ENCODE results near the gene MARK4. TPM values are rescaled to one million over a fixed set of nuclear protein-coding genes. Genes with fewer than 3 reads are reported as not detected.

The MARK4 gene
- total and polyA plus RNA-seq, 4 donors = 3.5 to 11.1 (median 6.1) TPM

DNA sequence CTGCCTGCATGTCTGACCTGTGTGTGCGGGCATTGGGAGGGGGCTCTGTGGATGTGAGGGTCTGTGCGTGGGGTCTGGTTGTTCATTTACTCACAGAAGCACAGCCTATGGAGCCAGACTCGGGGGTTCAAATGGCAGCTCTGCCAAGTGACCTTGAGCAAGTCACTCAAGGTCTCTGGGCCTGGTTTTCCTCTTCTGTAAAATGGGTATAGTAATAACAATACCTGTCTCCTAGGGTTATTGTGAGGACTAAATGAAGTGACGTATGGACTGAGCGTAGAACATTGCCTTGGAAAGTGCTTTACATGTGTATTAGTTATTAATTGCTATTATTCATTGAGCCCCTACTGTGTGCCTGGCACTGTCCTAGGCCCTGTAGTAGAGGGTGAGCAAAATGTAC is 47.2 kb downstream of the MARK4 start:
- no peak overlapping the region for H3K9ac ChIP-seq (ENCODE audit: low read depth in 1 of 2, low read length in 2 of 2)
- peaks cover 0 to 41% (median 28%) of the 10 kb centered on the region in 4 donors for H3K4me1 ChIP-seq (ENCODE audit: control insufficient read depth in 4 of 4, insufficient read depth in 4 of 4, low read length in 3 of 4)
- H3K27ac ChIP-seq (ENCODE audit: low read depth in 1 of 2, low read length in 2 of 2) = no peak overlapping the region
- H3K27me3 ChIP-seq (ENCODE audit: control insufficient read depth in 4 of 4, insufficient read depth in 4 of 4, low read length in 3 of 4) = no peaks in the 10 kb centered on the region
- no peak for DNase-seq (ENCODE audit: low spot score)
- H3K36me3 ChIP-seq (ENCODE audit: control insufficient read depth in 4 of 4, insufficient read depth in 3 of 4, low read depth in 1 of 4, low read length in 3 of 4) = peaks cover 0 to 20% (median 4%) of the 10 kb centered on the region in 4 donors
- no peaks in the 10 kb centered on the region for H3K9me3 ChIP-seq (ENCODE audit: control insufficient read depth in 4 of 4, low read length in 3 of 4)
- WGBS = 96% methylated on average over 5 of the region's 5 CpGs
- TF ChIP-seq SP1 (IDR thresholded peaks at IDR 0.05) (no peak), GABPA (IDR thresholded peaks at IDR 0.05 in 1 of 2, conservative IDR thresholded peaks at IDR 0.05 in 1 of 2) (no peak), HNF4G (IDR thresholded peaks at IDR 0.05) (no peak), NR2F2 (IDR thresholded peaks at IDR 0.05) (no peak), HNF4A (conservative IDR thresholded peaks at IDR 0.05) (no peak), JUND (IDR thresholded peaks at IDR 0.05) (no peak), YY1 (IDR thresholded peaks at IDR 0.05) (no peak), EGR1 (IDR thresholded peaks at IDR 0.05; ENCODE audit: low read depth in 2 of 2) (no peak), FOXA1 (IDR thresholded peaks at IDR 0.05) (no peak), TAF1 (conservative IDR thresholded peaks at IDR 0.05) (no peak), FOXA2 (IDR thresholded peaks at IDR 0.05) (no peak)
- TF ChIP-seq, protein P1, sequence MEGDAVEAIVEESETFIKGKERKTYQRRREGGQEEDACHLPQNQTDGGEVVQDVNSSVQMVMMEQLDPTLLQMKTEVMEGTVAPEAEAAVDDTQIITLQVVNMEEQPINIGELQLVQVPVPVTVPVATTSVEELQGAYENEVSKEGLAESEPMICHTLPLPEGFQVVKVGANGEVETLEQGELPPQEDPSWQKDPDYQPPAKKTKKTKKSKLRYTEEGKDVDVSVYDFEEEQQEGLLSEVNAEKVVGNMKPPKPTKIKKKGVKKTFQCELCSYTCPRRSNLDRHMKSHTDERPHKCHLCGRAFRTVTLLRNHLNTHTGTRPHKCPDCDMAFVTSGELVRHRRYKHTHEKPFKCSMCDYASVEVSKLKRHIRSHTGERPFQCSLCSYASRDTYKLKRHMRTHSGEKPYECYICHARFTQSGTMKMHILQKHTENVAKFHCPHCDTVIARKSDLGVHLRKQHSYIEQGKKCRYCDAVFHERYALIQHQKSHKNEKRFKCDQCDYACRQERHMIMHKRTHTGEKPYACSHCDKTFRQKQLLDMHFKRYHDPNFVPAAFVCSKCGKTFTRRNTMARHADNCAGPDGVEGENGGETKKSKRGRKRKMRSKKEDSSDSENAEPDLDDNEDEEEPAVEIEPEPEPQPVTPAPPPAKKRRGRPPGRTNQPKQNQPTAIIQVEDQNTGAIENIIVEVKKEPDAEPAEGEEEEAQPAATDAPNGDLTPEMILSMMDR (IDR thresholded peaks at IDR 0.05; ENCODE audit: low read depth, low read length, missing input control) = no peak
- TF ChIP-seq, protein P2, sequence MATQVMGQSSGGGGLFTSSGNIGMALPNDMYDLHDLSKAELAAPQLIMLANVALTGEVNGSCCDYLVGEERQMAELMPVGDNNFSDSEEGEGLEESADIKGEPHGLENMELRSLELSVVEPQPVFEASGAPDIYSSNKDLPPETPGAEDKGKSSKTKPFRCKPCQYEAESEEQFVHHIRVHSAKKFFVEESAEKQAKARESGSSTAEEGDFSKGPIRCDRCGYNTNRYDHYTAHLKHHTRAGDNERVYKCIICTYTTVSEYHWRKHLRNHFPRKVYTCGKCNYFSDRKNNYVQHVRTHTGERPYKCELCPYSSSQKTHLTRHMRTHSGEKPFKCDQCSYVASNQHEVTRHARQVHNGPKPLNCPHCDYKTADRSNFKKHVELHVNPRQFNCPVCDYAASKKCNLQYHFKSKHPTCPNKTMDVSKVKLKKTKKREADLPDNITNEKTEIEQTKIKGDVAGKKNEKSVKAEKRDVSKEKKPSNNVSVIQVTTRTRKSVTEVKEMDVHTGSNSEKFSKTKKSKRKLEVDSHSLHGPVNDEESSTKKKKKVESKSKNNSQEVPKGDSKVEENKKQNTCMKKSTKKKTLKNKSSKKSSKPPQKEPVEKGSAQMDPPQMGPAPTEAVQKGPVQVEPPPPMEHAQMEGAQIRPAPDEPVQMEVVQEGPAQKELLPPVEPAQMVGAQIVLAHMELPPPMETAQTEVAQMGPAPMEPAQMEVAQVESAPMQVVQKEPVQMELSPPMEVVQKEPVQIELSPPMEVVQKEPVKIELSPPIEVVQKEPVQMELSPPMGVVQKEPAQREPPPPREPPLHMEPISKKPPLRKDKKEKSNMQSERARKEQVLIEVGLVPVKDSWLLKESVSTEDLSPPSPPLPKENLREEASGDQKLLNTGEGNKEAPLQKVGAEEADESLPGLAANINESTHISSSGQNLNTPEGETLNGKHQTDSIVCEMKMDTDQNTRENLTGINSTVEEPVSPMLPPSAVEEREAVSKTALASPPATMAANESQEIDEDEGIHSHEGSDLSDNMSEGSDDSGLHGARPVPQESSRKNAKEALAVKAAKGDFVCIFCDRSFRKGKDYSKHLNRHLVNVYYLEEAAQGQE (IDR thresholded peaks at IDR 0.05) = no peak
- TF ChIP-seq, protein P3, sequence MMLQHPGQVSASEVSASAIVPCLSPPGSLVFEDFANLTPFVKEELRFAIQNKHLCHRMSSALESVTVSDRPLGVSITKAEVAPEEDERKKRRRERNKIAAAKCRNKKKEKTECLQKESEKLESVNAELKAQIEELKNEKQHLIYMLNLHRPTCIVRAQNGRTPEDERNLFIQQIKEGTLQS (IDR thresholded peaks at IDR 0.05) = no peak
- TF ChIP-seq, protein P4, sequence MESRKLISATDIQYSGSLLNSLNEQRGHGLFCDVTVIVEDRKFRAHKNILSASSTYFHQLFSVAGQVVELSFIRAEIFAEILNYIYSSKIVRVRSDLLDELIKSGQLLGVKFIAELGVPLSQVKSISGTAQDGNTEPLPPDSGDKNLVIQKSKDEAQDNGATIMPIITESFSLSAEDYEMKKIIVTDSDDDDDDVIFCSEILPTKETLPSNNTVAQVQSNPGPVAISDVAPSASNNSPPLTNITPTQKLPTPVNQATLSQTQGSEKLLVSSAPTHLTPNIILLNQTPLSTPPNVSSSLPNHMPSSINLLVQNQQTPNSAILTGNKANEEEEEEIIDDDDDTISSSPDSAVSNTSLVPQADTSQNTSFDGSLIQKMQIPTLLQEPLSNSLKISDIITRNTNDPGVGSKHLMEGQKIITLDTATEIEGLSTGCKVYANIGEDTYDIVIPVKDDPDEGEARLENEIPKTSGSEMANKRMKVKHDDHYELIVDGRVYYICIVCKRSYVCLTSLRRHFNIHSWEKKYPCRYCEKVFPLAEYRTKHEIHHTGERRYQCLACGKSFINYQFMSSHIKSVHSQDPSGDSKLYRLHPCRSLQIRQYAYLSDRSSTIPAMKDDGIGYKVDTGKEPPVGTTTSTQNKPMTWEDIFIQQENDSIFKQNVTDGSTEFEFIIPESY (IDR thresholded peaks at IDR 0.05) = no peak
- no peak overlapping the region for H3K4me3 ChIP-seq (ENCODE audit: low read depth in 1 of 3, low read length in 3 of 3)

DNA sequence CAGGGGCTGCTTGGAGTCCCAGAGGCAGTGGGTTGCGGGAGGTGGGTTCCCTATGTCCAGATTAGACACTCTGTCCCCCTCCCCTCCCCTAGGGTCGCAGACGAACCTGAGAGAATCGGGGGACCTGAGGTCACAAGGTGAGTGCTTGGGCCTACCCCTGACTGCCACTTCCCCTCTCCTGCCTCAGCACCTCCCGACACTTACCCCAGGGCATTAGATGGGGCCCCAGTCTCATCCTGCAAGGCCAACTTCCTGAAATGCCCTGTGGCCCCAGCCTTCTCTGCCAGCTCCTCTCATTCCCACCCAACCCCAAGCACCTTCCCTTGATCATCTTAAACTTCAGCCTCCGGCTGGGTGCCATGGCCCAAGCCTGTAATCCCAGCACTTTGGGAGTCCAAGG is 48.6 kb downstream of the MARK4 start:
- Histone ChIP-seq H3K27me3 (ENCODE audit: control insufficient read depth in 4 of 4, insufficient read depth in 4 of 4, low read length in 3 of 4) (no peaks in the 10 kb centered on the region), H3K27ac (ENCODE audit: low read depth in 1 of 2, low read length in 2 of 2) (no peak overlapping the region), H3K4me3 (ENCODE audit: low read depth in 1 of 3, low read length in 3 of 3) (no peak overlapping the region), H3K4me1 (ENCODE audit: control insufficient read depth in 4 of 4, insufficient read depth in 4 of 4, low read length in 3 of 4) (peaks cover 1 to 28% (median 17%) of the 10 kb centered on the region in 4 donors), H3K9ac (ENCODE audit: low read depth in 1 of 2, low read length in 2 of 2) (no peak overlapping the region), H3K36me3 (ENCODE audit: control insufficient read depth in 4 of 4, insufficient read depth in 3 of 4, low read depth in 1 of 4, low read length in 3 of 4) (peaks cover 0 to 20% (median 5%) of the 10 kb centered on the region in 4 donors), H3K9me3 (ENCODE audit: control insufficient read depth in 4 of 4, low read length in 3 of 4) (no peaks in the 10 kb centered on the region)
- no peak for DNase-seq (ENCODE audit: low spot score)
- WGBS = 96% methylated on average over 6 of the region's 6 CpGs
- TF ChIP-seq FOXA2 (IDR thresholded peaks at IDR 0.05) (no peak), FOXA1 (IDR thresholded peaks at IDR 0.05) (no peak), GABPA (IDR thresholded peaks at IDR 0.05 in 1 of 2, conservative IDR thresholded peaks at IDR 0.05 in 1 of 2) (no peak), JUND (IDR thresholded peaks at IDR 0.05) (no peak), TAF1 (conservative IDR thresholded peaks at IDR 0.05) (no peak), YY1 (IDR thresholded peaks at IDR 0.05) (no peak), RAD21 (IDR thresholded peaks at IDR 0.05) (no peak), HNF4A (conservative IDR thresholded peaks at IDR 0.05) (no peak)
- TF ChIP-seq, protein P2 (IDR thresholded peaks at IDR 0.05) = no peak
- TF ChIP-seq, protein P3 (IDR thresholded peaks at IDR 0.05) = no peak
- TF ChIP-seq, protein P4 (IDR thresholded peaks at IDR 0.05) = no peak

Data from liver (tissue), 9 donors.